ENCODE results near the gene DNAJC6.

DNAJC6 gene

DNA sequence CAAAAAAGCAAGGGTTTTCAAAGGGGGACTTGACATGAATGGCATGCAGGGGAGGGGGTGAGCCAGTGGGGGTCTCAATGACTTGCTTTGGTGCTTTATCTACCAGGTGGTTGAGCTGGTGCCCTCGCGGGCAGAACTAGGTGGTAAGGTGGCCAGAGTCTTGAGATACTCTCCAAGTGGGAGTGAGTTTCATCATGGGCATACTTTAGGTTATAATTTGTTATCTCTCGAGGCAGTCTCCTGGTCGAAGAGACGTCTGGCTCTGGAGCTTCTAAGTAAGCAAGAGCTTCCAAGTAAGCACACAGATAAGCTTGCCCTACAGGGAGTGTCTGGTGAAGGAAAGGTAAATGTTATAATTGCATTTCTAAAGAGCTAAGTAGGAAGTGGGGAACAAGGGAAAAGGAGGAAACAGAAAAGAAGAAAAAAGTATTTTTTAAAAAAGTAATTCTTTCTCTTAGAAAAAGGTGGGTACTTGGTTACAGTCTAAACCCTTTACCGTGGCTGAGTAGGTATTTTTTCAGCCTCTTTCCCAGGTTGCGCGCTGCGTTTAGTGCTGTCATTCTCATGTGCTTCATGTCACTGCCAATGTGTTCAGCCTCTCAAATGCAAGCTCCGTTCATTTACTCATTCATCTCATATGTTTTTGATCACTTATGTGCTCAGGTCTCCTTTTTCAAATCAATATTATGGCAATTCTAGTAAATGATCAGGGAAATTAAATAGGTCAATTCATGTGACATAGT, 31.6 kb upstream of the DNAJC6 start:
- no peaks in the 10 kb centered on the region for H3K27me3 ChIP-seq (ENCODE audit: low read length)
- H3K36me3 ChIP-seq (ENCODE audit: low read length), result no peaks in the 10 kb centered on the region
- no peaks in the 10 kb centered on the region for H3K9me3 ChIP-seq (ENCODE audit: insufficient read depth, low read length)
- TF ChIP-seq EZH2phosphoT487 (conservative IDR thresholded peaks at IDR 0.05; ENCODE audit: low read length), result no peak
- TF ChIP-seq CTCF (IDR thresholded peaks at IDR 0.05; ENCODE audit: insufficient read depth, low read length, poor library complexity, severe bottlenecking), result no peak
- no peaks in the 10 kb centered on the region for H3K9me2 ChIP-seq (replicated peaks; ENCODE audit: insufficient read depth, low read length)
- H3K27ac ChIP-seq (ENCODE audit: low read depth, low read length), result no peak overlapping the region
- H2AFZ ChIP-seq (ENCODE audit: low read depth, low read length, severe bottlenecking), result no peak overlapping the region
- no peak overlapping the region for H3K4me3 ChIP-seq (ENCODE audit: insufficient read depth, low read length, poor library complexity, severe bottlenecking)
- no peaks in the 10 kb centered on the region for H4K20me1 ChIP-seq (ENCODE audit: low read depth, low read length)
- H3K79me2 ChIP-seq (ENCODE audit: insufficient read depth, low read length), result no peaks in the 10 kb centered on the region
- no peak overlapping the region for H3K4me2 ChIP-seq (ENCODE audit: low read depth, low read length, poor library complexity, severe bottlenecking)
- no peak overlapping the region for H3K9ac ChIP-seq (ENCODE audit: low read length)
- no peaks in the 10 kb centered on the region for H3F3A ChIP-seq (ENCODE audit: insufficient read depth)

GRCh38 chr1:65278376-65279069, 30.8 kb upstream of the DNAJC6 start:
- Histone ChIP-seq H3K4me2 (ENCODE audit: low read depth, low read length, poor library complexity, severe bottlenecking) (no peak overlapping the region), H3K36me3 (ENCODE audit: low read length) (no peaks in the 10 kb centered on the region), H3F3A (ENCODE audit: insufficient read depth) (no peaks in the 10 kb centered on the region), H3K27me3 (ENCODE audit: low read length) (no peaks in the 10 kb centered on the region), H3K4me3 (ENCODE audit: insufficient read depth, low read length, poor library complexity, severe bottlenecking) (no peak overlapping the region), H4K20me1 (ENCODE audit: low read depth, low read length) (no peaks in the 10 kb centered on the region), H3K79me2 (ENCODE audit: insufficient read depth, low read length) (no peaks in the 10 kb centered on the region), H3K9me3 (ENCODE audit: insufficient read depth, low read length) (no peaks in the 10 kb centered on the region), H3K9ac (ENCODE audit: low read length) (no peak overlapping the region), H2AFZ (ENCODE audit: low read depth, low read length, severe bottlenecking) (no peak overlapping the region), H3K27ac (ENCODE audit: low read depth, low read length) (no peak overlapping the region), H3K9me2 (replicated peaks; ENCODE audit: insufficient read depth, low read length) (no peaks in the 10 kb centered on the region)
- TF ChIP-seq EZH2phosphoT487 (conservative IDR thresholded peaks at IDR 0.05; ENCODE audit: low read length) (no peak), CTCF (IDR thresholded peaks at IDR 0.05; ENCODE audit: insufficient read depth, low read length, poor library complexity, severe bottlenecking) (no peak)

- H3K4me3 ChIP-seq (ENCODE audit: insufficient read depth, low read length, poor library complexity, severe bottlenecking), result no peak overlapping the region
- H3K27me3 ChIP-seq (ENCODE audit: low read length), result no peaks in the 10 kb centered on the region
- H2AFZ ChIP-seq (ENCODE audit: low read depth, low read length, severe bottlenecking), result no peak overlapping the region
- no peaks in the 10 kb centered on the region for H3K9me2 ChIP-seq (replicated peaks; ENCODE audit: insufficient read depth, low read length)
- H3K9me3 ChIP-seq (ENCODE audit: insufficient read depth, low read length), result no peaks in the 10 kb centered on the region
- H3F3A ChIP-seq (ENCODE audit: insufficient read depth), result no peaks in the 10 kb centered on the region
- TF ChIP-seq EZH2phosphoT487 (conservative IDR thresholded peaks at IDR 0.05; ENCODE audit: low read length) (no peak), CTCF (IDR thresholded peaks at IDR 0.05; ENCODE audit: insufficient read depth, low read length, poor library complexity, severe bottlenecking) (no peak)
- H3K79me2 ChIP-seq (ENCODE audit: insufficient read depth, low read length), result no peaks in the 10 kb centered on the region
- no peaks in the 10 kb centered on the region for H4K20me1 ChIP-seq (ENCODE audit: low read depth, low read length)
- H3K4me2 ChIP-seq (ENCODE audit: low read depth, low read length, poor library complexity, severe bottlenecking), result no peak overlapping the region
- H3K36me3 ChIP-seq (ENCODE audit: low read length), result no peaks in the 10 kb centered on the region
- no peak overlapping the region for H3K9ac ChIP-seq (ENCODE audit: low read length)
- no peak overlapping the region for H3K27ac ChIP-seq (ENCODE audit: low read depth, low read length)
These were observed 30.1 kb upstream of the DNAJC6 start for GRCh38 chr1:65279070-65279779.
